Islet of Langerhans (tissue), 1 donor: Measurements from ENCODE around the gene GATM.
"Not testable (repeated sequence)": the region's sequence is repeated elsewhere in the genome, so short reads cannot be mapped to it uniquely, and the experiment has no call there.

Experiments
- FAIRE-seq: peaks from one replicate; lab custom pipeline; 2011; peaks lifted over from hg19 to GRCh38; lab: Jason Lieb, UNC

Gene GATM

DNA sequence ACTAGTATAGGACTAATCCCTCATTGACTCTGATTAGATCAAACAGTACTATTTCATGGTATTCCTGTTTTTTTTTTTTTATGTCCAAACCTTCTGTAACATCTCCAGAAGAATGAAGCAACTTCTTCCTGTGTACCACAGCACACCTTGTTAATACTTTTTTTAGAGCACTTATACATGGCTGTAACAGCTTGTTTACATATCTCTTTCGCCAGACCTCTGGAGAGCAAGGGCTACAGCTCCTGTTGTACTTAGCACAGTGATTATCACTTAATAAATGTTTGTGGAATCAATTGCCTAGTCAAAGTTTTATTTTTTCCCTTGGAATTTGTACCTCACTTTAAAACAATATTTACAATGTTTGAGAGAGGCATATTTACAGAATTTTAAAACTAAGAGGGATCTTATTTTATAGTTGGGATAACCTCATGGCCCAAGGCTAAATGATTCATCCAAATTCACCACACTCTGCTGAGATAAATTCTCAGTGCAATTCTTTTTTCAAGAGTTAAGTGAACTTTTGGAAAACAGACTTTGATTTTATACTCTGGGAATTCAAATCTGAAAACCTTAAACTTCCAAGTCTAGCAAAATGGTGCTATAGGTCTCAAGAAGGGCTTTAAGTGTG, 9.2 kb upstream of the GATM start:
- FAIRE-seq: peak; percentile 9

DNA sequence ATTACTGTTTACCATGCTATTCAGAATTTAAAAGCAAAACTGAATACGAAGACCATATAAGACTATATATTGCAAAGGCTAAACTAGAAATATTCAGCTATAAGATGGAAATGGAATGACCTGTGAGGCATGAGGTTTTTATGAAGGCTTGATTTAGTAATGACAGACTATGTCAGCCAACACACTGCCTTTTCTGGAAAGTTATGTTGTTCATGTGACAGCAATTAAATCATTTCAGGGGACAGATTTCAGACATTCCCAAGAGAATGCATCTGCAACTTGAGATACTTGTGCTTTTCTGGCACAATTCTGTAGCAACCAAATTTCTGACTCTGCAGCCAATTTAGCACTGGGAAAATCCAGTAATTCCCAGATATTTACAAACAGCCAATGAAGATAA, 8.6 kb upstream of the GATM start:
- no peak for FAIRE-seq

DNA sequence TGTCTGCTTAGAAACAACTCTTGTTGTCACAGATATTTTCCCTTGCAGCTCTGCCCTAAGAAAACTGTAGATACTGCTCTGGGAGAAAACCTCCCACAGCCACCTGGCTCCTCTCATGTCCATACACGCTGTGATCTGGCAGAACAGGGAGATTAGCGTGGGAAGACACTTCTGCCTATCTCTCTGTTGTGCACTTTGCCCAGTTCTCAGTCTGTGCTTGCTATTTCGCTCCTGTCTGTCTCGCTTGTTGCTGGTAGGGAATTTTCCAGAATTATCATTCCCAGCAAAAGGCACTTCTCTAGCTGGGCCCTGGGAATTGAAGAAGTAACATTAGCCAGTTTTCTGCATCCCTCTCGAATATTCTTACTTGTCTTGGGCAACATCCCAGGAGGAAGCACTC, 8.1 kb upstream of the GATM start:
- FAIRE-seq: no peak

- FAIRE-seq: no peak
Measured at GRCh38 chr15:45385590-45385989, 7.2 kb upstream of the GATM start.

DNA sequence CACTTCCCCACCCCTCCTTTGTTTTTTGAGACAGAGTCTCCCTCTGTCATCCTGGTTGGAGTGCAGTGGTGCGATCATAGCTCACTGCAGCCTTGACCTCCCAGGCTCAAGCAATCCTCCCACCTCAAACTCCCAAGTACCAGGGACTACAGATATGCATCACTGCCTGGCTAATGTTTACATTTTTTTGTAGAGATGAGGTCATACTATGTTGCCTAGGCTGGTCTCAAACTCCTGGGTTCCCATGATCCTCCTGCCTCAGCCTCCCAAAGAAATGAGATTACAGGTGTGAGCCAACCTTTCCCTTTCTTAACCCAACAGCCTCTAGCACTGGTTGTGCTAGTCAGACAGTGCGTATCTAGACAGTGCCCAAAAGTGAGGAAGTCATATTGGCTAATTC, 6.4 kb upstream of the GATM start:
- no peak for FAIRE-seq

DNA sequence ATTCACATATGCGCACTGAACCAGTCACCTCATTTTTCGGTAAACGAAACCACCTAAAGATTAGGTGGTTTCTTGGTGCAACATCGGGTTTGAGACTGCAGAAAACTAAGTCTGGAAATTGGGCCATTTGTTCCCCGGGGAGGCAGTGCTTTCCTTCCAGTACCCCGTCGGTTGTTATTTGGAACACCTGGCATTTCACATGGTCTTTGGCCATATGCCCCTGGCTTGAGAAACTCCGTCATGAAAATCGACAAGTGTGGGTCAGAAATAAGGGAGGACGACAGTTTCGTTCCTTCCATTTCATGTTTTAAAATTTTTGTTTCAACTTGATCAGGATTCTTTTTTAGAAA, 544 bp upstream of the GATM start:
- no peak for FAIRE-seq

DNA sequence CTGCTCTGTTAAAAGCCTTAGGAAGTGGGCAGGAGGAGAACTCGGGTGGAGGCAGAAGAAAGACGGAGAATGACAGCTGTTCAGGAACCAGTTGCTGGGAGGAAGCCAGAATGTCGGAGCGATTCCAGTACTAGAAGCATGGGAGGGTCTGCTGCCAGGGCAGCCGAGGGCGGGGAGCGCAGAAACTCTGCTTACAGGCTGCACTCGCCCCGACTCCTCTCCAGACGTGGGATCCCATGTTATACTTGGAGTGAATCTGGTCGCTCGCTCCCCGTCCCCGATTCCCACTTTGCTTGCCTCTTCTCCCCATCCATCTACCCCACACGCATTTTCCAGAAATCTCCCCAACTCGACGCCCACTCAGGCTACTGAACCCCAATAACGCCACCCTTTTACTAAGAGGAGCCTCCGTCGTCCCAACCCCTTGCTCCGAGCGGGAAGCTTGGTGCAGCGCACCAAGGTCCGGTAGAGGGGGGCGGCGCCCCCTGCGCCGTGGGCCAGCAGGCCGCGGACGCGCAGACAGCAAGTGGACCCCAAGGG, 665 bp downstream of the GATM start:
- no peak for FAIRE-seq

DNA sequence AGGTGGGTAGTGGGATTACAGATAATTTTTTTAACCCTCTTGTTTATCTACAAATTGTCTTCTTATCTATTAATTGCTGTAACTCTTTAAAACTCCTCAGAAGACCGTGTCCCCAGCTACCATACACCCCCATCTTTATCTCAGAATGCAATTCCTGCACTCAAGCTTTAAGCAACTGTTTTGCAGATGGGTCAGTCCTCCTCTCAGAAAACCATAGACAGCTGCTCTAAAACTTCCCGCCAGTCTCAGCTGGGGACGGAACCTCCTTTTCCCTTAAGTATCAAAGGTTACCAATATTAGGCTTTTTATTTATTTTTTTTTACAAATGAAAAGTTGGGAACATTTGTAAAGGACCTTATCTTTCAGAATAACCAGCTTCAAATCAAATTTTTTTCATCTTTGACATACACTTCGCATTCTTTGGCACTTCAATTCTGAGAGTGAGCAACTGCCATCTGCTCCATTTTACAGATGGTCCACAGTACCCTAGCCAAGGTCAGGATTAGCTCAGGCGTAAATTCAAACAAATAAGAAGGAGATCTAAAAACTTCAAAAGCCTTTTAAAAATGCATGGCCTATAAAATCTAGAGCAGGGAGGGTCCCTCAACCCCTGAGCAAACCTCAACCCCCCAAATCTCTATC, 1.3 kb downstream of the GATM start:
- FAIRE-seq: no peak

- no peak for FAIRE-seq
Measured at GRCh38 chr15:45376300-45376928, 1.9 kb downstream of the GATM start.

DNA sequence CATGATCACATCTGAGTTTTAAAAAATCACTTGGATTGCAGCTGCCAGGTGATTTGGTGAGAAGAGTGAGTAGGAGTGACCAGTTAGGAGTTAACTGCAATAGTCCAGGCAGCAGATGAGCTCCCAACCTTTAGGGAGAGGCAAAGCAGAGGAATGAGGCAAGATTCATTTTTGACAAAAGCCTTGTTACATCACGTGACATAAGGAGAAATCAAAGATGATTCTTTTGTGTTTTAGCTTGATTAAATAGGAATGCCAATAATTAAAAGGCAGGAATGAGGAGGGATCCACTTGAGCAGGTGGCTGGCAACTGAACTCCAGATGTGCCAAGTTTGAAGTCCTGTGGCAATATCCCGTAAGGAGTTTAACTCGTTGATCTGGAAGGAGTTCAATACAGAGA, 2.5 kb downstream of the GATM start:
- FAIRE-seq: no peak

DNA sequence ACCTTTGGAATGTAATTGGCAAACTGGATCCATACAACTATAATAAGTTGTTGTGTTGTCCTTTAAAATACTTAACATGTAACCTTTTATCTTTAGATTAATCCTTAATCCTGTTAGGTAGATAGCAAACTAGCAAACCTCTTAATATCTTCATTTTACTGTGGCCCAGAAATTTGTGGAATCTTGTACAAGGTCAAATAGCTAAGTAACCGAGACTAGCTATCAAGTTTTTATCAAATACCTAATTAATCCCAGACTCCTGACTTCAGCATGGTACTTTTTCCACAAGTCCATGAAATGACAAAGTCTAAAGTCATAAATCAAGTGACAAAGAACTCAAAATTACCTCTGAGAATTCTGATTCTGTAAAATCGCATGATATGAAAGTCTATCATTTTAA, 4.4 kb downstream of the GATM start:
- FAIRE-seq: no peak

GRCh38 chr15:45372041-45372995, 6.0 kb downstream of the GATM start:
- FAIRE-seq: no peak

GRCh38 chr15:45371546-45371945, 6.8 kb downstream of the GATM start:
- no peak for FAIRE-seq

- not testable (repeated sequence) for FAIRE-seq
Measured at GRCh38 chr15:45370042-45370441, 8.3 kb downstream of the GATM start.

DNA sequence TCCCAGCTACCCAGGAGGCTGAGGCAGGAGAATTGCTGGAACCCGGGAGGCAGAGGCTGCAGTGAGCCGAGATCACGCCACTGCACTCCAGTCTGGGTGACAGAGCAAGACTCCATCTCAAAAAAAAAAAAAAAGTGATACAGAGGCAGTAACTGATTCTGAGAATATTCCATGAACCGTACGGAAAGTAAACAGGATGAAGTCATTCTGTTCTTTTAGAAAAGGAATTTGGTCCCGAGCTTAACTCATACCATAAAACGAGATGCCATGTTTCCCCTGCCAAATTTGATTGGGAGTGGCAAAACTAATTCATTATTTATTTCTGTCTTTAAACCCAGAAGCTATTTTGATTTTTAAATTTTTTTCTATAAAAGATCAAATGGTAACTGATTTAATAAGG, 11.1 kb downstream of the GATM start:
- not testable (repeated sequence) for FAIRE-seq

GRCh38 chr15:45364271-45364670, 14.1 kb downstream of the GATM start:
- no peak for FAIRE-seq

DNA sequence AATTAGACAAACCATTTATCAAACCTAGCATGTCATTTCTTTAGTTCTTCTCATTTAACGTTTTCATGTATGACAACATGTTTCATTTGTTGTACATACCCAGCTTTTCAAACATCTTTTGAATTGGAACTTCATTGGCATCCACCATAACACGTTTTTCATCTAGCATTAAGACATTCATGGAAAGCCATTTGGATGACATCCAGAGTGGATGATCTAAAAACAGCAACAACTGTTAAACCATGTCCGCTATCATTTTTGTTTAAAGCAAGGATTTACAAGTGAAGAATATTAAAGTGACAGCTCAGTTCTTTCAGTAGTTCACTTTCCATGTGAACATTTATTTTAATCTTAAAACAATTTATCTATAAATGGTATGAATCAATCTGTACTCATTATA, 14.5 kb downstream of the GATM start:
- no peak for FAIRE-seq

GRCh38 chr15:45363334-45363733, 15.0 kb downstream of the GATM start:
- FAIRE-seq: no peak

GRCh38 chr15:45362419-45362818, 15.9 kb downstream of the GATM start:
- no peak for FAIRE-seq

- no peak for FAIRE-seq
Measured at GRCh38 chr15:45361878-45362277, 16.5 kb downstream of the GATM start.

GRCh38 chr15:45355860-45356259, 22.5 kb downstream of the GATM start:
- no peak for FAIRE-seq

GRCh38 chr15:45354711-45355110, 23.6 kb downstream of the GATM start:
- no peak for FAIRE-seq

DNA sequence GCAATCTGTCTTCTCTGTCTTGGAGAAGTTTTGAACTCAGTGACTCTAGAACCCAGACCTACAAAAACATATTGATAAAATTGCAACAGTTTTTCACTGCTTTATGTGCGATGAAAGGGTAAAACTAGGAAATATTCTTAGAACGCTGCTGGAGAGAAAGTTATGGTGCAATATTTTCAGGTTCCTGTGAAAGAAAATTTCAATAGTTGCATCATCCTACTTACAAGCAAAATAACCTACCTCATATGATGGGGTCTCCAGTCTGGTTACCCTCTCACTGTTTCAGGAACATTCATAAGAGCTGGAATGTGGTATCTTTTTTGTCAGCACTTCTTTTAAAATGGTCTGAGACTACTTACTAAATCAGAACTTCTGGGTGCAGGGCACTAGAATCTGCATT, 27.1 kb downstream of the GATM start:
- FAIRE-seq: no peak
